Stimulated activated CD8-positive, alpha-beta memory T cell treated with anti-CD3 and anti-CD28 coated beads, Interleukin-7, amount 100 ng/mL, for 4 hours (primary cell): Measurements from ENCODE around the gene IGSF9B.
A peak's percentile ranks its signal among the peaks of the same experiment; 100 is the strongest.

Experiments
- DNase-seq, 2 donors: peaks; one replicate each; pipeline ENCODE4 v3.0.0-alpha.2; 2020; ENCODE audit warnings: low read depth in 2 of 2

IGSF9B gene

GRCh38 chr11:133955945-133956421, 785 bp downstream of the IGSF9B start:
- no peak for DNase-seq

GRCh38 chr11:133955081-133955891, 1.5 kb downstream of the IGSF9B start:
- no peak for DNase-seq

DNA sequence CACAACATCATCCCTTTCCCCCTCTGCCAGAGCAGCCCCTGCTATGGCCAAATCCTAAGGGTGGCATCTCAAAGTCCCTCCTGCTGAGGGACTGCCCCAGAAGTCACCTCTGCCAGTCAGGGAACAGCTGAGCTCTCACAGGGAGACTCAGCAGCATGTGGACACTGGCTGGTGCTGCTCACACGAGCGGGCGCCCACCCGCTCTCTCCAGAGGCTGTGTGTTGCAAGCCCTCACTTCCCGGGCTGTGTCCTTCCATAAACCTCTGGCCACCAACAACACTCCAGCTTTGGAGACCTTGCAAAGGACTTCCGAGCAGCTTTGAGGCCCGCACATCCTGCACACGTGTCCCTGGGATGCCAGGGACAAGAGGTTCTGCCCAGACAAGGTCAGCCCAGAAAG, 2.8 kb downstream of the IGSF9B start:
- DNase-seq, result no peak

GRCh38 chr11:133953547-133953946, 3.2 kb downstream of the IGSF9B start:
- DNase-seq, result no peak

- DNase-seq, result no peak
Observed at GRCh38 chr11:133952199-133953190, 4.3 kb downstream of the IGSF9B start.

GRCh38 chr11:133951327-133952198, 5.2 kb downstream of the IGSF9B start:
- DNase-seq, result no peak

DNA sequence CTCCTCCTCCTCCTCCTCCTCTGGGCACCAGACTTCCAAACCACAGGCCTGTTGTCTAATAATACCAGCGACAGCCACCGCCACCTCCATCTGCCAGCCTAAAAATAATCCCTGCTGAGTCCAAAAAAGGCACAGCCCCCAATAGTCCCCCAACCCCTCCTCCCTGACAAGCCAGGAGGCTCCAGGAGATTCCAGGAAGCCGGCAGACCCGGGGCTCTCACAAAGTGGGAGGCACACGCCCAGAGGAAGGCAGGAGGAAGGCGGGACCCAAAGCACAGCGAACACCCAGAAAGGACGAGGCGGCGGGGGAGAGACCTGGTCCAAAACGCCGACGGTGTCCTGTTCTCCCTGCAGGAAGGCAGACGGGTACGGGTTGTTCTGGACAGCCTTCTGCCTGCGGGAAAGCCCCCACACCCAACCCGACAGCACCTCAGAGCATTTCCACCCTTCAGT, 5.9 kb downstream of the IGSF9B start:
- DNase-seq, result no peak

DNA sequence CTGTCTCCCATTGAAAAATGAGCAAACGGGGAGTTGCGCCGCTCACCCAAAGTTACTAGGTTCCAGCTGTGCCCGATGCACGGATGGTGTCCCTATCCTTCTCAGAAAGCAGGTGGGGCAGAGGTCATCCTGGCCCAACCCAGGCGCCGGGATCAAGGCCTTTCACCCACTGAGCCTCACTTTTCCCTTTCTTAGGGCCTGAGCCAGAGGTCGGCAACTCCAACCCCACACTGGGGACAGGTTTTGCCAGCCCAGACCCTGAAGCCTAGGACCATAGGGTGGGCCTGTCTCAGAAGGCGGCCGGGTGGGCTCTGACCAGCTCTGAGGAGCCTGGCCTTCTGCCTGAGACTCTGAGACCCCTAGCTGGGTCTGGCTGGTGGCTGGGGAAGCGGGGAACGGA, 6.3 kb downstream of the IGSF9B start:
- no peak for DNase-seq

DNA sequence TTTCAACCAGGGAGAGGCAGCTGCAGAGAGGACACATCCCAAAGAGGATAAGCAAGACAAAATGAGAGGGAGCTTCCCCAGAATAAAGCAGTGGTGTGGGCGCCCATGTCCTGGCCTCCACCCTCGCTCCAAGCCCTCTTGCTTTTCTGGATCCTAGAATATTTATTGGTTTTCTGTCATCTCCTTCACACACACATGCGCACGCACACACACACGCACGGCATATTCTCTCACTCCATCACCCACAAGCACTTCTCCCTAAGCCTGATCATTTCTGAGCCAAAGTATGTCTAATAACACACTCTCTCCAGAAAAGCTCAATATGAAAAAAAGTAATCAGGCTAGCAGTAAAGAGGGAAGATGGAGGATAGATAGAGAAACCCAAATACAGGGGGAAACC, 7.6 kb downstream of the IGSF9B start:
- no peak for DNase-seq

- no peak for DNase-seq
Observed at GRCh38 chr11:133948711-133949110, 8.1 kb downstream of the IGSF9B start.

GRCh38 chr11:133947321-133947756, 9.4 kb downstream of the IGSF9B start:
- peak; percentile 21 to 38 for DNase-seq

DNA sequence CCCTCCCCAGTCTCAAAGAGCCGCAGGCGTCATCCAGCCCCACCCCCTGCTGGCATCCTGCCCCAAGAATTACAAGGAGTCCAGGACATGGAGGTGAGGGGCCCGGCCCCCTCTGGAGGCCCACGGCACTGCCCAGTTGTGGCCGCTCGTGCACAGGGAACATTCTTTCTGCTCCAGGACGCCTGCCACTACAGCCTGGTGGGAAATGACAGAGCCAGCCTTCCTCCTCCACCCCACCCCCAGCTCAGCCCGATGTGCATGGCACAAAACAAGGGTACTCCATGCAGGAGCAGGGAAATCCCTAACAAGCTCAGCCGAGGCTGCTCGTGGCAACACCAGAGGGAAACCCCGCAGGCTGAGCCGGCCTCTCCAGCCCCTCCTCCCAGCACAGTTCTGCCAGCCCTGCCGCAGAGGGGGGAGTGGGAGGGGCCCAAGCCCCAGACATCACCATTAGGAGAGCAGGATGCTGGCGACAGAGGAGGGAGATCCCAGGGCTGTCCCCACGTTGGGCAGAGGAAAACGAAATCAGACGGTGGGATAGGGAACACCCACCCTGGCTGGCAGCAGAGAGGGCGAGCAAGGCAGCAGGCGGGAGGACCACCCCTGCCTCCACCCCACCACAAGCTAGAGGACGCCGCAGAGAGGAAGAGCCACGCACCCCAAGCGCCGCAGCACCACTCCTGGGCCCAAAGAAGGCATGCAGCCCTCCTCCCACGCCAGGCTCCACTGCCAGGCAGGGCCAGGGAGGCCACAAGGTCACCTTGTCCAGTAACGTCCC, 10.0 kb downstream of the IGSF9B start:
- no peak for DNase-seq

DNA sequence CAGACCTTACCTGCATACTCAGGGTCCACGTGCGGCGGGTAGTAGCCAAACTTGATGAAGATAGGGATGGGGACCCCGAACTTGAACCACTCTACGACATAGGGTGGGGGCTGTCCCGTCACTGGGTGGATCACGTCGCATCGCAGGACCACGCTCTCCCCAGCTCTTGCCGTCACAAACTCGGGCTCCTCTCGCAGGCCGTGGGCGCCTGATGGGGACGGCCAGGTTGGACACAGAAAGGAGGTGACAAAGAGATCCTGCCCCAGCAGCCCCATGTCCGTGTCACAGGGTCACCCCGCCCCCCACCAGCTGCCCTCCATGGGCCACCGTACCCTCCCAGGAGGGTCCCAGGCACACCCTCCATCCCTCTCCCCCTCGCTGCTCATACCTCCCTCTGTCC, 10.7 kb downstream of the IGSF9B start:
- DNase-seq, result no peak

- peak; percentile 80 to 85 for DNase-seq
Observed at GRCh38 chr11:133945087-133945974, 11.4 kb downstream of the IGSF9B start.

GRCh38 chr11:133943950-133944698, 12.6 kb downstream of the IGSF9B start:
- DNase-seq, result no peak

DNA sequence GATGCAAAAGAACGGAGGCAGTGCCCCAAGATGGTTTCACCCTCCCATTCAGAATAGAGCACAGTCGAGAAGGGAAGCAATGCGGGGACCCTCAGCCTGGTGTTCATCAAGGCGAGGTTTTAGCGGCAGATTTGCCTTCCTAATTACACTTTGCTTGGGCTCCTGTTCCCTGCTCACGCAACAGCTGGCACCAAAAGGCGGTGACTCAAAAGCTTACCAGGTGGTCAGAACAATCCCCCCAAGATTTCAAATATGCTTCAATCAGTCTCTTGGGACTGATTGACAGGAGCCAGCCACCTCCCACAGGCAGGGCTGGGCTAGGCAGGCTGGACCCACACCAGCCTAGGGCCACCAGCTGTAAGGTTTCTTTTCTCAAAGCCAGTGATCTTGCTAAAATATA, 14.2 kb downstream of the IGSF9B start:
- DNase-seq, result no peak

- no peak for DNase-seq
Observed at GRCh38 chr11:133941546-133941945, 15.2 kb downstream of the IGSF9B start.

- DNase-seq, result no peak
Observed at GRCh38 chr11:133940034-133940433, 16.7 kb downstream of the IGSF9B start.

DNA sequence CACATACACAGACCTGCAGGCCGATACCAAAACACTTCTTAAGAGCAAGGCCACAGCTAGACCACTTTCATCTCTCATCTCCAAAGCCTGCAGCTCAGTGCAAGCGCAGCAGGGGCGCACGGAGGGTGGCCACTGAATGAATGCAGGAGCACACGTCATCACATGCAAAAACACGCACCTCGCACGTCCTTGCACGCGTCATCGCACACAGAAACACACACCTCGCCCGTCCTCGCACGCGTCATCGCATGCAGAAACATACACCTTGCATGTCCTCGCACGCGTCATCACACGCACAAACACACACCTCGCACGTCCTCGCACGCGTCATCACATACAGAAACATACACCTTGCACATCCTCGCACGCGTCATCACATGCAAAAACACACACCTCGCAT, 17.2 kb downstream of the IGSF9B start:
- DNase-seq, result no peak
